Measurements from ENCODE around the gene LCLAT1. TPM values are rescaled to one million over a fixed set of nuclear protein-coding genes. Genes with fewer than 3 reads are reported as not detected.

LCLAT1 gene
- total and polyA plus RNA-seq, 2 donors (not counting 1 experiment from before 2014, with no cell fraction given): 5.1 to 21.9 TPM

DNA sequence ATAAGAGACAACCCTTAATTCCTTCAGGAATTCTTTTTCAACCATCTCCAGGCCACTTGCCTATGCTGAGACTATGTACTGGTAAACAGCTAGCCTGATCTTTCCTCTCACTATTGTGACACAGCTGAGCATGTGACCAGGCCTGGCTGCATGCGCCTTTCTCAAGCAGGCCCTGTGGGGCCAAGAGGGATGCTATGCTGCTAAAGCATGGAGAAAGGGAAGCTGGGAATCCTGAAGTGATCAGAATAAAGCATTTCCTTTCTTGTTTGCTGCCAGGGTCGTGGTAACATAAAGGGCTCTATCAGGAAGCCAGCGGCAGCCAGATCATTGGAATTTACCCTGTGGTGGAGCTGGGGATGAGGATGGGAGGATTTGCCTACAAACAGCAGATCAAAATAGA lies 29.8 kb upstream of the LCLAT1 start:
- DNase-seq (no peak), ATAC-seq (ENCODE audit: low read depth) (no peak)
- Histone ChIP-seq H3K36me3 (replicated peaks in 1 of 2; ENCODE audit: control extremely low read depth in 1 of 2, control insufficient read depth in 1 of 2, extremely low read depth in 1 of 2, insufficient read depth in 2 of 2, low read length in 1 of 2) (no peaks in the 10 kb centered on the region), H3K4me2 (replicated peaks; ENCODE audit: low read depth, low read length, poor library complexity, severe bottlenecking) (no peak overlapping the region), H3K4me1 (ENCODE audit: control insufficient read depth in 2 of 2, insufficient read depth in 2 of 2, low read length in 2 of 2) (peaks cover 16 to 20% of the 10 kb centered on the region in 2 donors), H3K4me3 (ENCODE audit: control extremely low read depth in 1 of 5, extremely low read depth in 1 of 5, insufficient read depth in 1 of 5, low read depth in 2 of 5, low read length in 4 of 5) (no peak overlapping the region), H4K20me1 (ENCODE audit: control insufficient read depth, insufficient read depth, low read length, poor library complexity, severe bottlenecking) (no peaks in the 10 kb centered on the region), H3K9ac (ENCODE audit: low read length) (no peak overlapping the region), H3K27ac (ENCODE audit: low read length in 2 of 2) (no peak overlapping the region), H3K27me3 (replicated peaks in 1 of 4; ENCODE audit: control extremely low read depth in 1 of 4, control insufficient read depth in 3 of 4, insufficient read depth in 4 of 4, low read length in 3 of 4) (no peaks in the 10 kb centered on the region), H2AFZ (ENCODE audit: insufficient read depth, low read depth, low read length, poor library complexity, severe bottlenecking) (no peak overlapping the region), H3K79me2 (ENCODE audit: control insufficient read depth, insufficient read depth, low read length) (no peaks in the 10 kb centered on the region), H3K9me3 (ENCODE audit: control extremely low read depth in 1 of 3, control insufficient read depth in 2 of 3, insufficient read depth in 1 of 3, low read length in 2 of 3) (no peaks in the 10 kb centered on the region)
- intact Hi-C loops (cut with micrococcal nuclease): no loop called here
- Mint-ChIP-seq H3K4me1 (peaks cover 17% of the 10 kb centered on the region), H3K4me3 (no peak overlapping the region), H3K27me3 (no peaks in the 10 kb centered on the region), H3K9me3 (ENCODE audit: insufficient read depth) (no peaks in the 10 kb centered on the region), H3K27ac (no peak overlapping the region)
- ChIA-PET CTCF (no interaction called here), POLR2A (no interaction called here)
- TF ChIP-seq, protein P1, sequence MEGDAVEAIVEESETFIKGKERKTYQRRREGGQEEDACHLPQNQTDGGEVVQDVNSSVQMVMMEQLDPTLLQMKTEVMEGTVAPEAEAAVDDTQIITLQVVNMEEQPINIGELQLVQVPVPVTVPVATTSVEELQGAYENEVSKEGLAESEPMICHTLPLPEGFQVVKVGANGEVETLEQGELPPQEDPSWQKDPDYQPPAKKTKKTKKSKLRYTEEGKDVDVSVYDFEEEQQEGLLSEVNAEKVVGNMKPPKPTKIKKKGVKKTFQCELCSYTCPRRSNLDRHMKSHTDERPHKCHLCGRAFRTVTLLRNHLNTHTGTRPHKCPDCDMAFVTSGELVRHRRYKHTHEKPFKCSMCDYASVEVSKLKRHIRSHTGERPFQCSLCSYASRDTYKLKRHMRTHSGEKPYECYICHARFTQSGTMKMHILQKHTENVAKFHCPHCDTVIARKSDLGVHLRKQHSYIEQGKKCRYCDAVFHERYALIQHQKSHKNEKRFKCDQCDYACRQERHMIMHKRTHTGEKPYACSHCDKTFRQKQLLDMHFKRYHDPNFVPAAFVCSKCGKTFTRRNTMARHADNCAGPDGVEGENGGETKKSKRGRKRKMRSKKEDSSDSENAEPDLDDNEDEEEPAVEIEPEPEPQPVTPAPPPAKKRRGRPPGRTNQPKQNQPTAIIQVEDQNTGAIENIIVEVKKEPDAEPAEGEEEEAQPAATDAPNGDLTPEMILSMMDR (IDR thresholded peaks at IDR 0.05): no peak
- TF ChIP-seq EZH2 (IDR thresholded peaks at IDR 0.05; ENCODE audit: borderline replicate concordance, insufficient read depth, low read depth, low read length, poor library complexity, severe bottlenecking): no peak
- 67% methylated on average over 3 of the region's 3 CpGs for WGBS (ENCODE audit: insufficient coverage)

- no peaks in the 10 kb centered on the region for H3K27me3 ChIP-seq (replicated peaks in 1 of 4; ENCODE audit: control extremely low read depth in 1 of 4, control insufficient read depth in 3 of 4, insufficient read depth in 4 of 4, low read length in 3 of 4)
- no peaks in the 10 kb centered on the region for H3K9me3 ChIP-seq (ENCODE audit: control extremely low read depth in 1 of 3, control insufficient read depth in 2 of 3, insufficient read depth in 1 of 3, low read length in 2 of 3)
- ATAC-seq (ENCODE audit: low read depth) (no peak), DNase-seq (no peak)
- intact Hi-C loops (cut with micrococcal nuclease): loop anchor here (5.0 kb wide), 4 partner anchors 34 to 189 kb away; partner anchors contain the start of gene LBH
- H4K20me1 ChIP-seq (ENCODE audit: control insufficient read depth, insufficient read depth, low read length, poor library complexity, severe bottlenecking): no peaks in the 10 kb centered on the region
- TF ChIP-seq EZH2 (IDR thresholded peaks at IDR 0.05; ENCODE audit: borderline replicate concordance, insufficient read depth, low read depth, low read length, poor library complexity, severe bottlenecking): no peak
- TF ChIP-seq, protein P1 (IDR thresholded peaks at IDR 0.05): no peak
- H3K9ac ChIP-seq (ENCODE audit: low read length): no peak overlapping the region
- H3K4me1 Mint-ChIP-seq: peaks cover 27% of the 10 kb centered on the region
- peaks cover 28 to 32% of the 10 kb centered on the region in 2 donors for H3K4me1 ChIP-seq (ENCODE audit: control insufficient read depth in 2 of 2, insufficient read depth in 2 of 2, low read length in 2 of 2)
- WGBS (ENCODE audit: insufficient coverage): no CpG with 5 or more reads among the region's 3 CpGs
- peak overlapping the region; percentile 82 for H3K27ac Mint-ChIP-seq
- ChIA-PET CTCF (interaction anchor here (0.6 to 2.7 kb wide), 13 partner anchors 9 to 290 kb away, joined by 3 to 24 read pairs (median 4); no protein-coding TSS in a partner anchor), POLR2A (interaction anchor here (0.8 to 2.9 kb wide), 4 partner anchors 16 to 189 kb away, joined by 3 to 14 read pairs (median 8); partner anchors contain the start of gene LBH)
- H3K9me3 Mint-ChIP-seq (ENCODE audit: insufficient read depth): no peaks in the 10 kb centered on the region
- H3K4me3 ChIP-seq (ENCODE audit: control extremely low read depth in 1 of 5, extremely low read depth in 1 of 5, insufficient read depth in 1 of 5, low read depth in 2 of 5, low read length in 4 of 5): no peak overlapping the region
- H3K4me3 Mint-ChIP-seq: peak overlapping the region; percentile 64
- H2AFZ ChIP-seq (ENCODE audit: insufficient read depth, low read depth, low read length, poor library complexity, severe bottlenecking): peak overlapping the region; percentile 55
- peak overlapping the region; percentile 56 for H3K4me2 ChIP-seq (replicated peaks; ENCODE audit: low read depth, low read length, poor library complexity, severe bottlenecking)
- H3K27me3 Mint-ChIP-seq: no peaks in the 10 kb centered on the region
- no peaks in the 10 kb centered on the region for H3K79me2 ChIP-seq (ENCODE audit: control insufficient read depth, insufficient read depth, low read length)
- H3K27ac ChIP-seq (ENCODE audit: low read length in 2 of 2): peak overlapping the region; percentile 5 to 64
- no peaks in the 10 kb centered on the region for H3K36me3 ChIP-seq (replicated peaks in 1 of 2; ENCODE audit: control extremely low read depth in 1 of 2, control insufficient read depth in 1 of 2, extremely low read depth in 1 of 2, insufficient read depth in 2 of 2, low read length in 1 of 2)
Measured at GRCh38 chr2:30421026-30421603, 25.9 kb upstream of the LCLAT1 start.

Measured in B cell (primary cell).